Measurements from ENCODE around the gene STAC3. TPM values are rescaled to one million over a fixed set of nuclear protein-coding genes. Genes with fewer than 3 reads are reported as not detected.

Gene STAC3
- polyA plus RNA-seq, 10 donors, result 248 to 457 (median 368) TPM

DNA sequence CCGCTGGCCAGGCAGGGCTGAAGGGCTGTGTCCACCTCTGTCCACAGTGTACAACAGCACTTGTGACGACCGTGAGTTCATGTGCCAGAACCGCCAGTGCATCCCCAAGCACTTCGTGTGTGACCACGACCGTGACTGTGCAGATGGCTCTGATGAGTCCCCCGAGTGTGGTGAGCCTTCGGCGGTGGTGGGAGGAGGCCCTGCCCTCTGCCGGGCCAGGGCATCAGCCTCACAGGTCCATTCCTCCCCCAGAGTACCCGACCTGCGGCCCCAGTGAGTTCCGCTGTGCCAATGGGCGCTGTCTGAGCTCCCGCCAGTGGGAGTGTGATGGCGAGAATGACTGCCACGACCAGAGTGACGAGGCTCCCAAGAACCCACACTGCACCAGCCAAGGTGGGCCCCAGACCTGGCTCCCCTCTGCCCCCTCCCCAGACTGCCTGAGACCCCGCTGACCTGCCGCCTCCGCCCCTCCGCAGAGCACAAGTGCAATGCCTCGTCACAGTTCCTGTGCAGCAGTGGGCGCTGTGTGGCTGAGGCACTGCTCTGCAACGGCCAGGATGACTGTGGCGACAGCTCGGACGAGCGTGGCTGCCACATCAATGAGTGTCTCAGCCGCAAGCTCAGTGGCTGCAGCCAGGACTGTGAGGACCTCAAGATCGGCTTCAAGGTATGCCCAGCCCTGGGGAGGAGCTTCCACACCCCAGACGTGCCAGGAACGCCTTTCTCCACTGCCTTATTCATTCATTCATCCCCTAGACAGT, 55.2 kb downstream of the STAC3 start:
- DNase-seq, result no peak

DNA sequence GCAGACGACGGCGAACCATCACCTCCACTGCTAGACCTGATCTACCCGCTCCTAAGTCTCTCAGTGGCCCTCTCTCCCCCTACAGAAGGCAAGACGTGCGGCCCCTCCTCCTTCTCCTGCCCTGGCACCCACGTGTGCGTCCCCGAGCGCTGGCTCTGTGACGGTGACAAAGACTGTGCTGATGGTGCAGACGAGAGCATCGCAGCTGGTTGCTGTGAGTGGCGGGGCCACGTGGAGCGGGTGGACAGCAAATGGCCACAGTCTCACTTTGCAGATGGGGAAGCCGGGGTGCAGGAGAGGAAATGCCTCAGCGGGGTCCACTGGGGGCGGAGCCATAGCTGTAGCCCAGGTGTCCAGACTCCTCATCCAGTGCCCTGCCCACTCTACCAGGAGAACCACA, 55.8 kb downstream of the STAC3 start:
- DNase-seq, result no peak

DNA sequence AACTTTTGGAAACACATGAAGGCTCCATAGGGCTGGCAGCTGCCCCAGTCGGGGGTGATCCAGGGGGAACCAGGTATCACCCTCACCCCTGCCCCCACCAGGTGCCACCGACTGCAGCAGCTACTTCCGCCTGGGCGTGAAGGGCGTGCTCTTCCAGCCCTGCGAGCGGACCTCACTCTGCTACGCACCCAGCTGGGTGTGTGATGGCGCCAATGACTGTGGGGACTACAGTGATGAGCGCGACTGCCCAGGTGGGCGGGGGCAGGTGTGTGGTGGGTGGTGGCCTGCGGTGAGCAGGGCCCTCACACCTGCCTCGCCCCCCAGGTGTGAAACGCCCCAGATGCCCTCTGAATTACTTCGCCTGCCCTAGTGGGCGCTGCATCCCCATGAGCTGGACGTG, 56.7 kb downstream of the STAC3 start:
- DNase-seq, result no peak

DNA sequence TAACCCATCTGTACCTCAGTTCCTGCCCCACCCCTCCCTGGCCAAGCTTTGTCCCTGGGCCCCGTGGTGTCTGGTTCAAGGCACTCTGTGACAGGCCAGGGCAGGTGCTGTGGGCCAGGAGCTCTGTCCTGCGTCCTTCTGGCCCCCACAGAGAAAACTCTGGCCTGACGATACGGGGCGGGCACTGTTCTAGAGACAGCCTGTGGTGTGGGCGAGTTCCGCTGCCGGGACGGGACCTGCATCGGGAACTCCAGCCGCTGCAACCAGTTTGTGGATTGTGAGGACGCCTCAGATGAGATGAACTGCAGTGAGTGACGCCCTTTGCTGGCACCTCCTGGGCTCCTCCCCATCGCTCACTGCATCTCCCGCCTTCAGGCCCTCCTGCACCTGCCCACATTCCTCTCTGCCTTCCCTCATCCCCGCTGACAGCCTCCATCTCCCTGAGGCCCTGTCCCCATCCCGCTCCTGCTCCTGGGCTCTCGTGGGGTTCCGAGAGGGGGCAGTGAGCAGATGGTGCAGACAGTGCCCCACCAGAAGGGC, 57.2 kb downstream of the STAC3 start:
- DNase-seq, result no peak

Other genes starting within 250 kb of the STAC3 start
- gene ZBTB39, start 244.6 kb downstream of the STAC3 start, polyA plus RNA-seq (ENCODE audit: insufficient read length in 10 of 10), result 1 to 10 TPM; 4.6 to 7.0 (median 5.7) TPM
- gene TAC3, start 234.7 kb downstream of the STAC3 start, polyA plus RNA-seq (ENCODE audit: insufficient read length in 10 of 10), result under 1 TPM in 4 of 10 donors, not detected in 6; 0.24 to 0.75 (median 0.52) TPM
- under 1 TPM in 6 of 10 donors, not detected in 4; 0.11 to 0.71 (median 0.33) TPM for gene MYO1A, start 201.1 kb downstream of the STAC3 start, polyA plus RNA-seq (ENCODE audit: insufficient read length in 10 of 10)
- 10 to 100 TPM; 13.5 to 26.0 (median 17.5) TPM for gene NEMP1, start 172.4 kb downstream of the STAC3 start, polyA plus RNA-seq (ENCODE audit: insufficient read length in 10 of 10)
- 10 to 100 TPM; 23.9 to 40.1 (median 30.4) TPM for gene NAB2, start 162.1 kb downstream of the STAC3 start, polyA plus RNA-seq (ENCODE audit: insufficient read length in 10 of 10)
- gene STAT6, start 139.8 kb downstream of the STAC3 start, polyA plus RNA-seq (ENCODE audit: insufficient read length in 10 of 10), result 10 to 100 TPM; 32.6 to 53.5 (median 40.8) TPM
- gene LRP1, start 122.7 kb downstream of the STAC3 start, polyA plus RNA-seq (ENCODE audit: insufficient read length in 10 of 10), result 100 to 1,000 TPM in 9 of 10 donors, 10 to 100 TPM in 1; 95.2 to 226 (median 134) TPM
- 1 to 10 TPM in 3 of 10 donors, under 1 TPM in 6, not detected in 1; 0.47 to 1.1 (median 0.92) TPM for gene LRP1-AS, start 103.6 kb downstream of the STAC3 start, polyA plus RNA-seq (ENCODE audit: insufficient read length in 10 of 10)
- gene NXPH4, start 34.4 kb downstream of the STAC3 start, polyA plus RNA-seq (ENCODE audit: insufficient read length in 10 of 10), result 1 to 10 TPM; 1.7 to 5.1 (median 2.1) TPM
- 10 to 100 TPM; 50.2 to 76.8 (median 63.3) TPM for gene SHMT2, start 21.5 kb downstream of the STAC3 start, polyA plus RNA-seq (ENCODE audit: insufficient read length in 10 of 10)
- 10 to 100 TPM; 33.2 to 59.4 (median 49.1) TPM for gene R3HDM2, start 179.9 kb upstream of the STAC3 start, polyA plus RNA-seq (ENCODE audit: insufficient read length in 10 of 10)
- under 1 TPM in 8 of 10 donors, not detected in 2; 0.12 to 0.42 (median 0.20) TPM for gene INHBC, start 183.6 kb upstream of the STAC3 start, polyA plus RNA-seq (ENCODE audit: insufficient read length in 10 of 10)
- gene INHBE, start 204.1 kb upstream of the STAC3 start, polyA plus RNA-seq (ENCODE audit: insufficient read length in 10 of 10), result 1 to 10 TPM in 9 of 10 donors, under 1 TPM in 1; 0.83 to 4.6 (median 2.3) TPM
- gene GLI1, start 208.6 kb upstream of the STAC3 start, polyA plus RNA-seq (ENCODE audit: insufficient read length in 10 of 10), result 10 to 100 TPM in 5 of 10 donors, 1 to 10 TPM in 5; 6.4 to 18.4 (median 10.7) TPM
- 10 to 100 TPM in 1 of 10 donors, 1 to 10 TPM in 9; 3.5 to 10.6 (median 6.6) TPM for gene ARHGAP9, start 228.7 kb upstream of the STAC3 start, polyA plus RNA-seq (ENCODE audit: insufficient read length in 10 of 10)
- 100 to 1,000 TPM in 2 of 10 donors, 10 to 100 TPM in 8; 72.4 to 114 (median 90.8) TPM for gene MARS1, start 236.9 kb upstream of the STAC3 start, polyA plus RNA-seq (ENCODE audit: insufficient read length in 10 of 10)

Measured in muscle of back (tissue), 11 donors.